ENCODE measurements around the gene POM121.

- TF ChIP-seq ATF3 (IDR thresholded peaks at IDR 0.05), result no peak
- no peak for TF ChIP-seq ZFX (IDR thresholded peaks at IDR 0.05)
Observed at GRCh38 chr7:72919256-72919775, 5.6 kb upstream of the POM121 start.

Measured in HCT116 (cell line).